Endothelial cell of umbilical vein (primary cell): ENCODE results near the gene CDH23.

Source experiments
- JUN ChIP-seq: IDR thresholded peaks from 2 replicates; pipeline ENCODE4 v1.6.1; 2011; ENCODE audit warnings: borderline replicate concordance, low read depth; ENCODE audit not compliant: insufficient read length, insufficient read depth
- MAX ChIP-seq: IDR thresholded peaks from 2 replicates; pipeline ENCODE4 v1.6.1; 2011; ENCODE audit not compliant: insufficient read depth, insufficient read length
- POLR2A ChIP-seq: IDR thresholded peaks from 2 replicates; pipeline ENCODE4 v1.6.1; 2012; ENCODE audit warnings: low read depth, mild to moderate bottlenecking, control low read depth, low read length
- TF ChIP-seq, protein P1 (sequence below), 2 donors: IDR thresholded peaks; 1 replicate in 1 of 2; 2 replicates in 1 of 2; pipeline ENCODE4 v1.5.1; 2011; ENCODE audit warnings: low read length in 2 of 2, mild to moderate bottlenecking in 2 of 2, moderate library complexity in 2 of 2, control low read depth in 1 of 2, inconsistent platforms in 1 of 2, low read depth in 1 of 2; ENCODE audit not compliant: insufficient read depth in 1 of 2; ENCODE audit errors: extremely low read depth in 1 of 2

DNA sequence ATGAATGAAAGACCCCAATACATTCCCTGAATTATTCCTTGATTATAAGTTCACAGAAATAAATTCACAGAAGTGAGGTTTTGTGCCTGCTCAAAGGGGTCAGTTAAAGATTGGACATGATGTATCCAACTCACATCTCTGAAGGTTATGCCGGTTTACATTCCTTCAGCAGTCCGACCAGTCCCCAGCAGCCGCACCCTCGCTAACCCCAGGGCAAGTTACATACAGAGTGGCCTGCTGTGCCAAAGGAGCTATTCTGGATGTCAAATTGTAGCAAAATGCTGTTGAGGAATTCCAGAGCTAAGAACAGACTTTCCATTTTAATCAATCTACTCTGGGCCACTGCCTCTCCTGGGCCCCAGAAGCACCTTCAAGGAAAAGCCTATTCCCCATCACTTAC is 434.0 kb downstream of the CDH23 start:
- TF ChIP-seq, protein P1, sequence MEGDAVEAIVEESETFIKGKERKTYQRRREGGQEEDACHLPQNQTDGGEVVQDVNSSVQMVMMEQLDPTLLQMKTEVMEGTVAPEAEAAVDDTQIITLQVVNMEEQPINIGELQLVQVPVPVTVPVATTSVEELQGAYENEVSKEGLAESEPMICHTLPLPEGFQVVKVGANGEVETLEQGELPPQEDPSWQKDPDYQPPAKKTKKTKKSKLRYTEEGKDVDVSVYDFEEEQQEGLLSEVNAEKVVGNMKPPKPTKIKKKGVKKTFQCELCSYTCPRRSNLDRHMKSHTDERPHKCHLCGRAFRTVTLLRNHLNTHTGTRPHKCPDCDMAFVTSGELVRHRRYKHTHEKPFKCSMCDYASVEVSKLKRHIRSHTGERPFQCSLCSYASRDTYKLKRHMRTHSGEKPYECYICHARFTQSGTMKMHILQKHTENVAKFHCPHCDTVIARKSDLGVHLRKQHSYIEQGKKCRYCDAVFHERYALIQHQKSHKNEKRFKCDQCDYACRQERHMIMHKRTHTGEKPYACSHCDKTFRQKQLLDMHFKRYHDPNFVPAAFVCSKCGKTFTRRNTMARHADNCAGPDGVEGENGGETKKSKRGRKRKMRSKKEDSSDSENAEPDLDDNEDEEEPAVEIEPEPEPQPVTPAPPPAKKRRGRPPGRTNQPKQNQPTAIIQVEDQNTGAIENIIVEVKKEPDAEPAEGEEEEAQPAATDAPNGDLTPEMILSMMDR (IDR thresholded peaks at IDR 0.05; ENCODE audit: extremely low read depth in 1 of 2, insufficient read depth in 1 of 2, low read depth in 1 of 2, low read length in 2 of 2), result no peak
- TF ChIP-seq MAX (no peak), JUN (no peak), POLR2A (no peak)
